ENCODE results near the gene RPL13.
A peak's percentile ranks its signal among the peaks of the same experiment; 100 is the strongest.

RPL13 gene

DNA sequence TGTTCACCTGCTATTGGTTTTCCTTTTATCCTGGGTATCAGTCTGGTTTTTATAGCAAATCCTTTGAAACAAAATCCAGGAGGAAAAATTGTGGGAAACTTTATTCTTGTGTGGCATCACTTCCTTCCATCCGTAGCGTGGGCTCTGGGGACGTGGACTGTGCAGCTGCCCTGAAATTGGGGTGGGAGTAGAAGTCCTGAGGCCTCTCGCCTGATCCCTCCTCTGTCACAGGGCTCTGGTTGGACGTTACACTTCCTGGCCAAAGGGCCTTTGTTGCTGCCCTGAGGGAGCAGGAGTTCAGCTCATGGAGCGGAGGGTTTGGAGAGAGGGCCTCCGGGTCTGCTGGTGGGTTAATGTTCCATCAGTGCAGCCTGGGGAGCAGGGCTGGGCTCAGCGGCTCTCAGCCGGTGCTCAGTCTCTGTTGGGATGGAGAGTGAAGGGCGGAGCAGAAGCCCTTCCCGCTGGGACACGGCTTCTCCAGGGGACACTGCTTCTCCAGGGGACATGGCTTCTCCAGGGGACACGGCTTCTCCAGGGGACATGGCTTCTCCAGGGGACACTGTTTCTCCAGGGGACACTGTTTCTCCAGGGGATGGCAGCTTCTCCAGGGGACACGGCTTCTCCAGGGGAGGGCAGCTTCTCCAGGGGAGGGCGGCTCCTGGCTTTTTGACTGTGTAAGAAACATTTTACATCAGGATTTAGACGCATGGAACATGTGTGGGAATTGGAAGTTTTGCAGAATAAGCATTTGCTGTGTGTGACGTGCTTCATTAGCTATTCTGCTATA, 15.2 kb upstream of the RPL13 start:
- no peak for DNase-seq (ENCODE audit: low spot score)

DNA sequence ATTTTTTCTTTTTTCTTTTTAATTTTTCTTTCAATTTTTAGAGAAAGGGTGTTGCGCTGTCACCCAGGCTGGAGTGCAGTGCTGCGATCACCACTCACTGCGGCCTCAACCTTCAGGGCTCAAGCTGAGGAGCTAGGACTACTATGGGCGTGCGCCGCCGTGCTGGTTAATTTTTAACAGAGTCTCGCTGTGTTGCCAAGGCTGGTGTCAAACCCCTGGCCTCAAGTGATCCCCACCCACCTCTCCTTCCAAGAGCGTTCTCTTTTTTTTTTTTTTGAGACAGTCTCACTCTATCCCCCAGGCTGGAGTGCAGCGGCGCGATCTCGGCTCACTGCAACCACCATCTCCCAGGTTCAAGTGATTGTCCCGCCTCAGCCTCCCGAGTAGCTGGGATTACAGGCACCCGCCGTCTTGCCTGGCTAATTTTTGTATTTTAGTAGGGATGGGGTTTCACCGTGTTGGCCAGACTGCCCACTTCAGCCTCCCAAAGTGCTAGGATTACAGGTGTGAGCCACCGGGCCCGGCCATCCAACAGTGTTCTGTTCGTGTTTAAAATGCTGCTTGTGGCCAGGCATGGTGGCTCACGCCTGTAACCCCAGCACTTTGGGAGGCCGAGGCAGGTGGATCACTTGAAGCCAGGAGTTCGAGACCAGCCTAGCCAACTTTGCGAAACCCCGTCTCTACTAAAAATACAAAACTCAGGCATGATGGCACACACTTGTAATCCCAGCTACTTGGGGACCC, 14.5 kb upstream of the RPL13 start:
- DNase-seq (ENCODE audit: low spot score), result no peak

DNA sequence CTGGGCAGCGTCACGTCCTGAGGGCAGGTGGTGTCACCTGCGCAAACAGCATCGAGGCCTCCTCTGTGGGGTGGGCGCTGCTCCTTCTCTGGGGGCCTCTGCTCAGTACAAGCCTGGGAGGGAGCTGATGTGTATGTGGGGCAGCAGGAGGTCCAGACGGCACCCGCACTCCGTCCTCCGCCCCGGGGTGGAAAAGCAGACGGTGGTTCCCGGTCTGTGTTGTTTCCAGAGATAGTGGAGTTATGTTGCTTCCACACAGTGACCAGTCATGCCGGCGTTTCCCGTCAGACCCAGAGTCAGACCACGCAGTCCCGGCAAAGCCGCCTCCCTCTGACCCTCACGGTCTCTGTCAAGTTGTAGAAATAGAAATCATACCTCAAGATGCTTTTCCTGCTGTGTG, 13.7 kb upstream of the RPL13 start:
- no peak for DNase-seq (ENCODE audit: low spot score)

DNA sequence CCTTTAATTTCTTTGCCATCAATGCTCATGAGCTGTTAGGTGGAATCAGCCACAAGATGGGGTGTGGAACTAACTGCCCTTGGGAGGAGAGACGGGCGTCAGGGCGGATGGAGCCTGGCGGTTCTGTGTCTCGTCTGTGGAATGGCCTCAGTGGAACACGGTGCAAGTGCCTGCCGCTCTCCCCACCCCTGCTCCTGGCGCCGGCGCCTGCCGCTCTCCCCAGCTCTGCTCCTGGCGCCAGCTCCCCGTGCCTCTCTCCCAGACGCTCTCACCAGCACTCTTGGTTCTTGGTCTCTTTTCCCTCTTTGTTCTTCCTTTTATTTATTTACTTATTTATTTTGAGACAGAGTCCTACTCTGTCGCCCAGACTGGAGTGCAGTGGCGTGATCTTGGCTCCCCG, 13.2 kb upstream of the RPL13 start:
- no peak for DNase-seq (ENCODE audit: low spot score)

DNA sequence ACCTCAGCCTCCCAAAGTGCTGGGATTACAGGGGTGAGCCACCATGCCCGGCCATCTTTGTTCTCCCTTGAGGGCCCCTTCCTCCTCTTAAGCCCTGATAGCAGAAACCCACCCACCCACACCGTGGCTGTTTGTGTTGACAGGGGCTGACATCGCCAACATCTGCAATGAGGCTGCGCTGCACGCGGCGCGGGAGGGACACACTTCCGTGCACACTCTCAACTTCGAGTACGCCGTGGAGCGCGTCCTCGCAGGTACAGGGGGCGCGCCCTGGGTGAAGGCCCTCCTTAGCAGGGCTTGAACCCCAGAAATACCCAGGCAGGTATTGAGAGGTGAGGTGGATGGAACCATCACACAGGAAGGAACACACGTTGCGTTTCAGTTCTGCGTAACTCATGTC, 12.6 kb upstream of the RPL13 start:
- DNase-seq (ENCODE audit: low spot score), result no peak

DNA sequence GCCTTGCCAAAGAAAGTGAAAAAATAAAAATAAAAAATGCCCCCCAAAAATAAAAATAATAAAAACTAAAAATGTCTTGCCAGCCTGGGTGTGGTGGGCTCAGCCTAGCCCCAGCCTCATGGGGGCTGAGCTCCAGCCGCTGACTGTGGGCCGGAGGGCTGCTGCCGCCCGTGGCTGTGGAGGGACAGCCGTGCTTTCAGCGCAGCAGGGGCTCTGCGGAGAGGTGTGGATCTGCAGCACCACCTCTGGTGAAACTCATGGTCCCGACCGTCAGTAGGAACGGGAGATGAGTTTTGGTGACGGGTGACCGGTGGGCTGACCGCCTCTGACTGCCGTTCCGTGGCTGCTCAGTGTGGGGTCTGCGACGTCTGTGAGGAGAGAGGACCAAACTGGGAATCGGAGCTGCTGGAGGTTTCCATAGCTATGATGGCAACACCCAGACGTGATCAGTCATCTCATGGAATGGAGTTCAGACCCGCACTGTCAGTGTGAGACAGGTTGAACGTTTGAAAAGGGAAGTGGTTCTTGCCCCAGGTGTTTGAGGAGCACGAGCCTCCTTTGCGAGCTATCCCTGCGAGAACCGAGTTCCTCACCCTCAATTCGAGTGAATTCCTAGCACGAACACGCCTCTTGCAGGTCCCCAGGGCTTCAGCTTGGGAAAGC, 12.0 kb upstream of the RPL13 start:
- DNase-seq (ENCODE audit: low spot score), result no peak

DNA sequence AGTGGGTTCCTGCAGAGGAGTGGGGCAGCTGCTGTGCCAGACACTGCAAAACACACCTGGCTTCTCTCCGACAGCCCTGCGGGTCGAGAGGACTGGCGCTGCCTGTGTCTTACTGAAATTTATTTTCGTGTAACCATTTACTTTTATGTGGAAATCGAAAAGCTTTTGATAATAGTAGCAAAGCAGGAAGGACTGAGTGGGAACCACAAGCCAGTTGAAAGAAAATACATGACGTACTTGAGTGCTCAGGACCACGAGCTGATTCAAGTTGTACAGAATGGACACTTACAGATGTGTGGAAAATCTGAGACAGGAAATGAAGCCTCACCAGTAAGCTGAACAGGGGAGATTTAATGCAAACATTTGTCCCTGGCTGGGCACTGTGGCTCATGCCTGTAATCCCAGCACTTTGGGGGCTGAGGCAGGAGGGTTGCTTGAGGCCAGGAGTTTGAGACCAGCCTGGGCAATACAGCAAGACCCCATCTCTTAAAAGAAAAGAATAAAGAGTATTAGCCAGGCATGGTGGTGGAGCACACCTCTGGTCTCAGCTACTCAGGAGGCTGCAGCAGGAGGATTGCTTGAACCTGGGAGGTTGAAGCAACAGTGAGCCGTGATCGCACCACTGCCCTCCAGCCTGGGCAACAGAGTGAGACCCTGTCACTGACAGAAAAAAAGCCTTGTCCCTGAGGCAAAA, 11.3 kb upstream of the RPL13 start:
- DNase-seq (ENCODE audit: low spot score), result no peak

DNA sequence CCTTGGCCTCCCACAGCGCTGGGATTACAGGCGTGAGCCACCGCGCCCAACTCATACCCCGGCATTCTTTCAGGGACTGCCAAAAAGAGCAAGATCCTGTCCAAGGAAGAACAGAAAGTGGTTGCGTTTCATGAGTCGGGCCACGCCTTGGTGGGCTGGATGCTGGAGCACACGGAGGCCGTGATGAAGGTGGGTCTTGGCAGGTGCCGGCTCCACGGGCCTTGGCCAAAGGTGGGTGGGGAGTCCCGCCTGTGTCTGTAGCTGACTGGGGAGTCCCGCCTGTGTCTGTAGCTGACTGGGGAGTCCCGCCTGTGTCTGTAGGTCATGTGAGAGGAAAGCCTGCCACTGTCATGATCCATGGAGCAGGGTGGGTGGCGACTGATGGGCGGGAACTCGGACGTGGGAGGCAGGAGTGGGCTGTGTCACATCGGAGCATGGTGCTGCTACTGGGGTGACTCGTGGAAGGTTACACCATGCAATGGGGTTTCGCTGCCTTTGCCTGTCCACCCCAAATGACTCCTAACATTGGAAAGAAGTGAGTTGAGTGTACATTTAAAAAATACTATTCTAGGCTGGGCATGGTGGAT, 10.0 kb upstream of the RPL13 start:
- DNase-seq (ENCODE audit: low spot score), result no peak

DNA sequence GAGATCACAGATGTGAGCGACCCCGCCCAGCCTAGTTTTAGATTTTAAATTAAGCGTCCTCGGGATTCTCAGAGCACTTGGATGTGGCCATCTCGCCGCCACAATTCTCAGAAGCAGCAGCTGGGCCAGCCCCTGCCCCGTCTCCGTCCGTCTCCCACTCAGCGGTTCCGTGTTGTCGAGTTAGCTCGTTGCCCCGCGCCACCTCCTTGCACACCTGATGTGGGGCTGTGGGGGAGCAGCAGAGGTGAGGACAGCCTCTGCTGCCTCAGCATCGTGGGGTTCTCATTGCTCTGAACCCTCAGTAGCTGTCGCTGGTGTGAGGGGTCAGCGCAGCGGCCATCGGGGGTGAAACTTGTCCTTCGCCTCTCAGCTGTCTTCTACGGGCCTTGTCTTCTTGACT, 8.2 kb upstream of the RPL13 start:
- no peak for DNase-seq (ENCODE audit: low spot score)

DNA sequence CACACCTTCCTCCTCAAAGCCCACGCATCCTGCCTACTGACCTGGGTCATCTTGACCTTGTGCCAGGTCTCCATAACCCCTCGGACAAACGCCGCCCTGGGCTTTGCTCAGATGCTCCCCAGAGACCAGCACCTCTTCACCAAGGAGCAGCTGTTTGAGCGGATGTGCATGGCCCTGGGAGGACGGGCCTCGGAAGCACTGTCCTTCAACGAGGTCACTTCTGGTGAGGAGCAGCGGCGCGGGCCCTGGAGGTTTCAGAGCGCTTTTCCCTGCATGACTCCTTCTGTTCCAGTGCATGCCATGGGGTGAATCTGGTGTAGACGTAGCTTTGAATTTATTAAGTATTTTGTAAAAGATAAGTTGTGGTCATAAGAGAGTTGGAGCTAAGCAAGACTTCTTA, 7.6 kb upstream of the RPL13 start:
- DNase-seq (ENCODE audit: low spot score), result no peak

DNA sequence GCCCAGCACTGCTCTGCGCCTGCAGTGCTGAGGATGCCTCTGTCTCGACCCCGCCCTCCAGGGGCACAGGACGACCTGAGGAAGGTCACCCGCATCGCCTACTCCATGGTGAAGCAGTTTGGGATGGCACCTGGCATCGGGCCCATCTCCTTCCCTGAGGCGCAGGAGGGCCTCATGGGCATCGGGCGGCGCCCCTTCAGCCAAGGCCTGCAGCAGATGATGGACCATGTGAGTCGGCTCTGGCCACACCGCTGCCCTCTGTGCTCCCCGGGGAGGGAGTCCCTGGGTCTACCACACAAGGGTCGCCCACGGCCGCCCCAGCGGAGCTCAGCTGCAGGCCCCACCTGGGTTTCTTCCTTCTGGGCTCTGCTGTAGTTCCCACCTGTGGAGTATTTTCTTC, 6.7 kb upstream of the RPL13 start:
- DNase-seq (ENCODE audit: low spot score), result no peak

DNA sequence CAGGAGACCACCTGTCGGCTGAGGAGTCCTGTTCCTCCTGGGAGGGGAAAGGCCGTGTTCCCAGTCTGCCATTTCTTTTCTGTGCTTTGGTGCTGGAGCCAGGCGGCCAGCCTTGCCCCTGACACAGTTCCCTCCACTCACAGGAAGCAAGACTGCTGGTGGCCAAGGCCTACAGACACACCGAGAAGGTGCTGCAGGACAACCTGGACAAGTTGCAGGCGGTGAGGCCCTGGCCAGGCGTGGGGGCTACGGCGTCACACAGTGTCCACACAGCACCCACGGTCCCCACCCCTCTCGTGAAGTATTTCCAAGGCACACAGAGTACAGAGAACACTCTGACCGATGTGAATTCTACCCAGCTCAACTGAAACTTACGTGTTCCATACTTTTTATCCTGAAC, 6.1 kb upstream of the RPL13 start:
- DNase-seq (ENCODE audit: low spot score), result no peak

DNA sequence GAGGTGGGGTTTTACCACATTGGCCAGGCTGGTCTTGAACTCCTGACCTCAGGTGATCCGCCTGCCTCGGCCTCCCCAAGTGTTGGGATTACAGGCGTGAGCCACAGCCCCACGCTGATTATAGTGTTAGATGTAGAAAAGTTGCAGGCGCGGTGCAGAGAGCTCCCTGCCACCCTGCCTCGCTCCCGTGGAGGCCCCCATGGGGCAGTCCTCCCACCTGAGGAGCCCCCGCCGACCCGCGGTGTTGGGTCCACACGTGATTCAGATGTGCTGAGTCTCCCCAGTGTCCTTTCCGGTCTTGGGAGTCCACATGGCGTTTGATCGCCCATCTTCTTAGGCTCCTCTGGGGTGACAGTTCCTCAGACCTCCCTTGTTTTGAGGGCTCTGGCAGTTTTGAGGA, 5.2 kb upstream of the RPL13 start:
- no peak for DNase-seq (ENCODE audit: low spot score)

DNA sequence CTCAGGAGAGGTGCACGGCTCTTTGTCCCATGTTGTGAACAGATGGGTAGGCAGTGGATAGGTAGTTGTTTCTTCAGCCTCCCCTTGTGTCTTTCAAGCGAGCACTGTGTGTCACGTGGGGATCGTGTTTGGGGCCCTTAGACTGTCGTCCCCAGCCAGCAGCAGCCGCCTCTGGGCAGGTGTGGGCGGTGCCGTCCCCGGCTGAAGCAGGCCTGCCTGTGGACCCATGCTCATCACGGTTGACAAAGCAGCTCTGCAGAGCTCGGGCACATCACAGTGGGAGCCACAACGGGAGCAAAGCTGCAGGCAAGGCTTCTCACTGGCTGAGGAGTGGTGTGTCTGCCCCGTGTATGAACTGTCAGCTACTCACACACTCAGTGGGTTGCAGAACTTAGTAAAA, 4.7 kb upstream of the RPL13 start:
- DNase-seq (ENCODE audit: low spot score), result no peak

DNA sequence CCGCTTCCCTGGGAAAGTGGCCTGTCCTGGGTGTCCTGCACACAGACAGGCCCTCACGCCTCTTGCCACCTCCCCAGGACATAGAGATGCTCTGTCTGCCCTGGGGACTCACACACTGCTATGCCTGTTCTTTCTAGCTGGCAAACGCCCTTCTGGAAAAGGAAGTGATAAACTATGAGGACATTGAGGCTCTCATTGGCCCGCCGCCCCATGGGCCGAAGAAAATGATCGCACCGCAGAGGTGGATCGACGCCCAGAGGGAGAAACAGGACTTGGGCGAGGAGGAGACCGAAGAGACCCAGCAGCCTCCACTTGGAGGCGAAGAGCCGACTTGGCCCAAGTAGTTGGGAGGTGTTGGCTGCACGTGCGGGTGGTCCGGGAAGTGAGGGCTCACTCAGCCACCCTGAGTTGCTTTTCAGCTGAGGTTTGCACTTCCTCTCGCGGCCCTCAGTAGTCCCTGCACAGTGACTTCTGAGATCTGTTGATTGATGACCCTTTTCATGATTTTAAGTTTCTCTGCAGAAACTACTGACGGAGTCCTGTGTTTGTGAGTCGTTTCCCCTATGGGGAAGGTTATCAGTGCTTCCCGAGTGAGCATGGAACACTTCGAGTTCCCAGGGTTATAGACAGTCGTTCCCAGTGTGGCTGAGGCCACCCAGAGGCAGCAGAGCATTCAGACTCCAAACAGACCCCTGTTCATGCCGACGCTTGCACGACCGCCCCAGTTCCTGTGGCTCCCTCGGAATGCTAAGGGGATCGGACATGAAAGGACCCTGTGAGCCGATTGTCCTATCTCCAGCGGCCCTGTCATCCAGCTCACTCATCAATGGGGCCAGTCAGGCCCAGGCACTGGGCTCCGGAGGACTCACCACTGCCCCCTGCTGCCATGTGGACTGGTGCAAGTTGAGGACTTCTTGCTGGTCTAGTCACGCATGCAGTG, 3.5 kb upstream of the RPL13 start:
- peak; percentile 87 for DNase-seq (ENCODE audit: low spot score)

DNA sequence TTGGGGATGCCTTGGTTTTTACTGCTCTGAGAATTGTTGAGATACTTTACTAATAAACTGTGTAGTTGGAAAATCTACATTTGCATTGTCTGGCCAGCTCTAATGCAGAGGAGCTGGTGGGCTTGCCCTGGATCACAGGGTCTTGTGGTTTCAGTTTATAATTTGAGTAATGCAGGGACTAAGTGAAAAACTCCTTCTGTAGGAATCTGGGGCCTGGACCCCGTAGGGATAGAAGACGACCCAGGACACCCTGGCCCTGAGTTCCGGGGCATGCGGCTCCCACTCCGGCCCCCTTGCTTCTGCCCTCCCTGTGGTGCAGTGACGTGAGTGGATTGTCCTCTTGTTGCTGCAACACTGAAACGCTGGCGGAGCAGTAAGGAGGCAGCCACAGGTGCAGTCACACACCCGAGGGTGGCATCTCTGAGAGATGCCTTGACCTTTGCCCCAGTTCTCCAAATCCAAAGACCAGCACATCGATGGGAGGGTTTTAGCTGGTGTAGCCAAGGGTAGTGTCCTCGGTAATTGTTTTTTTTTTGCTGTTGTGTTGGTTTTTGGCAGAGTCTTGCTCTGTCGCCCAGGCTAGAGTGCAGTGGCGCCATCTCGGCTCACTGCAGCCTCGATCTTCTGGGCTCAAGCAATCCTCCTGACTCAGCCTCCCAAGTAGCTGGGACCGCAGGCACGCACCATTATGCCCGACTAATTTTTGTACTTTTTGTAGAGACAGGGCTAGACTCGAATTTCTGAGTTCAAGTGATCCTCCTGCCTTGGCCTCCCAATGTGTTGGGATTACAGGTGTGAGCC, 2.6 kb upstream of the RPL13 start:
- no peak for DNase-seq (ENCODE audit: low spot score)

DNA sequence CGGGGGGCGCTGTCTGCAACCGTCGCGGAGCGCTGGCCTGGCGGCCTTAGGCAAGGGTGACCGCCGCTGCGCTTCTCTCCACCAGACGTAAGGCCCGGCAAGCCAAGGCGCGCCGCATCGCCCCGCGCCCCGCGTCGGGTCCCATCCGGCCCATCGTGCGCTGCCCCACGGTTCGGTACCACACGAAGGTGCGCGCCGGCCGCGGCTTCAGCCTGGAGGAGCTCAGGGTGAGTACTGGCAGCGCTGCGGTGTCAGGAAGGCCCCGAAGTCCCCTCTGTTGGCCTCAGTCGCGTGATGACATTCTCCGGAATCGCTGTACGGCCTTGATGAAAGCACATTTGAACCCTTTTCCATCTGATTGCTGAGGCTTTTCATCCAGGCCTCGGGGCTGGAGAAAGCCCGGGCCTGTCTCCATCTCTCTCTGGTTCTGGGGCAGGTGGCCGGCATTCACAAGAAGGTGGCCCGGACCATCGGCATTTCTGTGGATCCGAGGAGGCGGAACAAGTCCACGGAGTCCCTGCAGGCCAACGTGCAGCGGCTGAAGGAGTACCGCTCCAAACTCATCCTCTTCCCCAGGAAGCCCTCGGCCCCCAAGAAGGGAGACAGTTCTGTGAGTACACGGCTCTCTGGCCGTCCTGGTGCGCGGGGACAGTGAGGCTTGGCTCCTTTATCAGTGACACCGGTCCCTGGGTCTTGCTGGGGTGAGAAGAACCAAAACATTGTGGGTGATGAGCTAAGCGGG, 831 bp downstream of the RPL13 start:
- no peak for DNase-seq (ENCODE audit: low spot score)

DNA sequence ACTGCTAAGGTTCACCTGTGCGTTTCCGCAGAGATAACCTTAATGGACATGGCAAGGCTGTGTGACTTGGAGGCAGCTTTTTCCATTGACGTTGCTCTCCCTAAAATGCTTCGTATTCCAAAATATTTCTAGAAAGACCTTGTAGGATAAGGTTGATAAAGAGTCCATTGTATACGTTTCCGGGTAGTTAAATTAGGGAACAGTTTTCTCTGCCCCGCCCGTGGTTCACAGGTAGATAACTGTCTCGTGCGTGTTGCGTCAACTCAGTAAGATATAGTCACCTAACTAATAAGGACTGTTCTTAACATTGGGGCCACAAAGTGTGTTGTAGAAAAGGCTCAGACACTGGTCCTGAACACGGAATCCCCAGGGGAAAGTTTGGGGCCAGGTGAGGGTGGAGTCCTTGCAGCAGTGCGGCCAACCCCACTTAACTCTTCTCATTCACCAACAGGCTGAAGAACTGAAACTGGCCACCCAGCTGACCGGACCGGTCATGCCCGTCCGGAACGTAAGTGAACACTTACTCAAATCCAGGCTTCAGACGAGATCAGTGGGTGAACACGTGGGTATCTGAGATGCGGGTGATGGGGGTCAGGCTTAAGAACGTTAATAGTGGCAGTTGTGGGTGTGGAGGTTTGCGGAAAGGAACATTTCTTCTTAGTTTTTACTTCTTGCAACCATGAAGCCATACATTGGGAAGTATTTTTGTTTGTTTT, 1.6 kb downstream of the RPL13 start:
- DNase-seq (ENCODE audit: low spot score), result no peak

DNA sequence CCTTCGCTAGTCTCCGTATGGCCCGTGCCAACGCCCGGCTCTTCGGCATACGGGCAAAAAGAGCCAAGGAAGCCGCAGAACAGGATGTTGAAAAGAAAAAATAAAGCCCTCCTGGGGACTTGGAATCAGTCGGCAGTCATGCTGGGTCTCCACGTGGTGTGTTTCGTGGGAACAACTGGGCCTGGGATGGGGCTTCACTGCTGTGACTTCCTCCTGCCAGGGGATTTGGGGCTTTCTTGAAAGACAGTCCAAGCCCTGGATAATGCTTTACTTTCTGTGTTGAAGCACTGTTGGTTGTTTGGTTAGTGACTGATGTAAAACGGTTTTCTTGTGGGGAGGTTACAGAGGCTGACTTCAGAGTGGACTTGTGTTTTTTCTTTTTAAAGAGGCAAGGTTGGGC, 2.5 kb downstream of the RPL13 start:
- no peak for DNase-seq (ENCODE audit: low spot score)

Data from AG08396 (cell line).